Ovary (tissue), 9 donors: ENCODE measurements around the gene ST6GALNAC4. TPM values are rescaled to one million over a fixed set of nuclear protein-coding genes. Genes with fewer than 3 reads are reported as not detected.
A peak's percentile ranks its signal among the peaks of the same experiment; 100 is the strongest.
"Not testable (repeated sequence)": the region's sequence is repeated elsewhere in the genome, so short reads cannot be mapped to it uniquely, and the experiment has no call there.

Experiments used
- DNase-seq, 5 donors: peaks; one replicate each; pipeline ENCODE4 v3.0.0-alpha.2; 2019 to 2020
- H3K27ac ChIP-seq, 2 donors: fragments of 200-600 bp; one replicate each; pipeline versions ENCODE4 v1.5.1 to v1.8.0; 2019 to 2022
- H3K27me3 ChIP-seq: fragments of 200-600 bp; one replicate; pipeline ENCODE4 v1.8.0; 2022
- H3K36me3 ChIP-seq: fragments of 200-600 bp; sonication (generic); one replicate; pipeline ENCODE4 v1.5.1; 2019
- H3K4me1 ChIP-seq: one replicate; pipeline ENCODE4 v1.8.1; 2013; ENCODE audit warnings: mild to moderate bottlenecking, moderate library complexity; ENCODE audit not compliant: insufficient read depth
- H3K4me3 ChIP-seq: fragments of 200-600 bp; sonication (generic); one replicate; pipeline ENCODE4 v1.5.1; 2017
- H3K9me3 ChIP-seq, 2 donors: fragments of 200-600 bp in 1 of 2; sonication (generic) in 1 of 2; one replicate each; pipeline versions ENCODE4 v1.5.1 to v1.8.1; 2013 to 2019; ENCODE audit warnings: mild to moderate bottlenecking in 1 of 2, moderate library complexity in 1 of 2
- CTCF ChIP-seq, 3 donors: fragments of 450-650 bp in 2 of 3; fragments of 200-600 bp in 1 of 3; IDR thresholded peaks; one replicate each; pipeline versions ENCODE4 v1.5.1 to v1.8.0; 2016 to 2022; ENCODE audit warnings: antibody characterized with exemption in 3 of 3, mild to moderate bottlenecking in 1 of 3
- EP300 ChIP-seq: sonication (generic); formaldehyde crosslinking; IDR thresholded peaks from one replicate; pipeline ENCODE4 v1.6.1; 2017; ENCODE audit warnings: antibody characterized with exemption
- POLR2A ChIP-seq: fragments of 450-650 bp; IDR thresholded peaks from one replicate; pipeline ENCODE4 v1.6.1; 2017; ENCODE audit warnings: antibody characterized with exemption, mild to moderate bottlenecking, moderate library complexity
- WGBS, 3 donors: extraction: QIAGEN DNeasy Blood & Tissue Kit in 1 of 3; methylation state at CpG; one replicate each; pipeline versions ENCODE4 v1.1.5 to v1.1.7; 2013 to 2017; 5-methylcytosine and 5-hydroxymethylcytosine counted together
- intact Hi-C, 4 donors: fragments of 100-400 bp; cut with DNase I; formaldehyde crosslinking; loops; one replicate each; pipeline versions ENCODE4 v1.11.0 to v1.15.1; 2022 to 2023
- polyA plus RNA-seq, 2 donors: library from polyadenylated mRNA; stranded (reverse); fragments of 200-250 nt in 1 of 2; fragments of 350-450 nt in 1 of 2; fragmentation: Illumina TruSeq in 1 of 2; extraction: RNeasy Lipid Tissue Mini Kit (QIAGEN cat#74804) in 1 of 2; gene quantifications; one replicate each; pipeline ENCODE4 v1.2.3, GENCODE V29; 2013 to 2014
- total RNA-seq, 7 donors: library from RNA; depleted of rRNA in 2 of 7; stranded (reverse); fragments of >200 nt in 2 of 7; fragmentation: NEBNext Ultra II Directional in 3 of 7; extraction: Animal tissue kit (Norgen Biotek cat#: 25700) in 3 of 7; gene quantifications; one replicate each; pipeline versions ENCODE4 v1.1.0 to v1.2.4, GENCODE V29; 2016 to 2023
- donor health status: DM: no; HTN: no; CAD: no; lungs with moderate emphysema.
- donor health status: DM: no; HTN: no; CAD: no.
- donor health status: Bipolar disorder and iron deficiency.
- donor health status: DM: yes; HTN: yes; CAD: no.
- donor health status: DM: no; HTN: no; CAD: no.
- donor health status: DM: yes; HTN: yes; CAD: no.

Gene ST6GALNAC4
- total and polyA plus RNA-seq, 9 donors = 2.2 to 58.4 (median 45.8) TPM

- DNase-seq = peak in 1 of 5 donors; percentile 11
- TF ChIP-seq POLR2A = no peak
- no peak for TF ChIP-seq CTCF (IDR thresholded peaks at IDR 0.05)
- TF ChIP-seq EP300 = no peak
- no peaks in the 10 kb centered on the region for H3K27me3 ChIP-seq
- no peaks in the 10 kb centered on the region for H3K9me3 ChIP-seq
- peaks cover 33% of the 10 kb centered on the region for H3K4me1 ChIP-seq
- H3K27ac ChIP-seq = no peak overlapping the region
- intact Hi-C loops = loop anchor here in 1 of 4 donors (5.0 kb wide), 1 partner anchor 134 kb away; the partner anchor contains the start of gene TOR2A
- H3K36me3 ChIP-seq = no peaks in the 10 kb centered on the region
- no peak overlapping the region for H3K4me3 ChIP-seq
- 71 to 82% (median 79%) methylated on average over 9 of the region's 9 CpGs for WGBS, 3 donors
Observed at GRCh38 chr9:127871531-127871930, 45.3 kb downstream of the ST6GALNAC4 start.

- WGBS, 3 donors = 77 to 88% (median 78%) methylated on average over 12 of the region's 12 CpGs
- H3K36me3 ChIP-seq = no peaks in the 10 kb centered on the region
- no peaks in the 10 kb centered on the region for H3K9me3 ChIP-seq
- TF ChIP-seq CTCF (IDR thresholded peaks at IDR 0.05) (no peak), POLR2A (no peak), EP300 (no peak)
- no peak overlapping the region for H3K4me3 ChIP-seq
- H3K4me1 ChIP-seq = peaks cover 30% of the 10 kb centered on the region
- no peak overlapping the region for H3K27ac ChIP-seq
- no peaks in the 10 kb centered on the region for H3K27me3 ChIP-seq
- intact Hi-C loops = loop anchor here in 1 of 4 donors (5.0 kb wide), 1 partner anchor 134 kb away; the partner anchor contains the start of gene TOR2A
- no peak for DNase-seq
Observed at GRCh38 chr9:127870887-127871286, 46.0 kb downstream of the ST6GALNAC4 start.

GRCh38 chr9:127870153-127870491 lies 46.7 kb downstream of the ST6GALNAC4 start:
- intact Hi-C loops = loop anchor here in 1 of 4 donors (5.0 kb wide), 1 partner anchor 133 kb away; the partner anchor contains the start of gene TOR2A
- not testable (repeated sequence) for H3K36me3 ChIP-seq, DNase-seq, H3K9me3 ChIP-seq, H3K27ac ChIP-seq, H3K4me3 ChIP-seq, H3K27me3 ChIP-seq
- WGBS, 3 donors = 69 to 76% (median 72%) methylated on average over 9 of the region's 9 CpGs
- peaks cover 27% of the 10 kb centered on the region for H3K4me1 ChIP-seq

- WGBS, 3 donors = 38 to 59% (median 38%) methylated on average over 14 to 18 of the region's 18 CpGs
- no peak for TF ChIP-seq EP300
- TF ChIP-seq CTCF (IDR thresholded peaks at IDR 0.05) = peak; percentile 66 to 98 (median 97)
- TF ChIP-seq POLR2A = peak; percentile 42
- Histone ChIP-seq H3K4me3 (no peak overlapping the region), H3K9me3 (no peaks in the 10 kb centered on the region), H3K36me3 (no peaks in the 10 kb centered on the region), H3K27ac (peak overlapping the region; percentile 73 to 81), H3K27me3 (no peaks in the 10 kb centered on the region), H3K4me1 (peaks cover 25% of the 10 kb centered on the region)
- peak; percentile 90 to 95 (median 95) for DNase-seq
- intact Hi-C loops = loop anchor here (2.0 to 10.0 kb wide), 7 partner anchors 42 to 135 kb away; partner anchors contain the start of genes CDK9 (in 3 of the 4) and TOR2A (in 3 of the 4)
Observed at GRCh38 chr9:127869310-127870152, 47.3 kb downstream of the ST6GALNAC4 start.
